Measurements from ENCODE around the gene GNAT1. TPM values are rescaled to one million over a fixed set of nuclear protein-coding genes. Genes with fewer than 3 reads are reported as not detected.

Gene GNAT1
- polyA plus RNA-seq, 1 donor from 2014 or later = not detected

GRCh38 chr3:50217681-50218080, 26.3 kb downstream of the GNAT1 start:
- Histone ChIP-seq H3K9ac (ENCODE audit: low read length) (no peak overlapping the region), H3K27ac (ENCODE audit: low read length) (no peak overlapping the region), H3K9me3 (ENCODE audit: low read length) (no peaks in the 10 kb centered on the region), H4K20me1 (ENCODE audit: insufficient read depth) (no peaks in the 10 kb centered on the region), H3K4me2 (ENCODE audit: low read length) (no peak overlapping the region), H3K4me3 (ENCODE audit: low read length) (no peak overlapping the region), H3K9me2 (ENCODE audit: insufficient read depth, low read length) (no peaks in the 10 kb centered on the region), H3K27me3 (ENCODE audit: insufficient read depth, low read depth, low read length) (no peaks in the 10 kb centered on the region), H2AFZ (ENCODE audit: low read depth, low read length) (no peak overlapping the region), H3K79me2 (replicated peaks; ENCODE audit: insufficient read depth, low read length) (no peaks in the 10 kb centered on the region), H3F3A (ENCODE audit: insufficient read depth, low read length, poor library complexity, severe bottlenecking) (no peaks in the 10 kb centered on the region), H3K36me3 (ENCODE audit: insufficient read depth, low read length) (no peaks in the 10 kb centered on the region)
- no peak for TF ChIP-seq CTCF (IDR thresholded peaks at IDR 0.05; ENCODE audit: poor library complexity, severe bottlenecking)
- no peak for TF ChIP-seq RAD21 (conservative IDR thresholded peaks at IDR 0.05)

- Histone ChIP-seq H3K4me3 (ENCODE audit: low read length) (no peak overlapping the region), H2AFZ (ENCODE audit: low read depth, low read length) (no peak overlapping the region), H3K27ac (ENCODE audit: low read length) (no peak overlapping the region), H3K4me2 (ENCODE audit: low read length) (no peak overlapping the region), H3K9me3 (ENCODE audit: low read length) (no peaks in the 10 kb centered on the region), H3K36me3 (ENCODE audit: insufficient read depth, low read length) (no peaks in the 10 kb centered on the region), H3K79me2 (replicated peaks; ENCODE audit: insufficient read depth, low read length) (no peaks in the 10 kb centered on the region), H3F3A (ENCODE audit: insufficient read depth, low read length, poor library complexity, severe bottlenecking) (no peaks in the 10 kb centered on the region), H3K9me2 (ENCODE audit: insufficient read depth, low read length) (no peaks in the 10 kb centered on the region), H3K27me3 (ENCODE audit: insufficient read depth, low read depth, low read length) (no peaks in the 10 kb centered on the region), H4K20me1 (ENCODE audit: insufficient read depth) (no peaks in the 10 kb centered on the region), H3K9ac (ENCODE audit: low read length) (no peak overlapping the region)
- TF ChIP-seq RAD21 (conservative IDR thresholded peaks at IDR 0.05) = no peak
- no peak for TF ChIP-seq POLR2AphosphoS5 (IDR thresholded peaks at IDR 0.05)
- TF ChIP-seq CTCF (IDR thresholded peaks at IDR 0.05; ENCODE audit: poor library complexity, severe bottlenecking) = no peak
- no peak for TF ChIP-seq TAF1 (IDR thresholded peaks at IDR 0.05; ENCODE audit: low read depth)
- no peak for TF ChIP-seq SMC3 (conservative IDR thresholded peaks at IDR 0.05; ENCODE audit: poor library complexity)
- no peak for TF ChIP-seq EZH2 (IDR thresholded peaks at IDR 0.05; ENCODE audit: borderline replicate concordance, insufficient read depth, low read length, poor library complexity, severe bottlenecking)
- TF ChIP-seq MXI1 (conservative IDR thresholded peaks at IDR 0.05; ENCODE audit: poor library complexity, severe bottlenecking) = no peak
- TF ChIP-seq EP300 (conservative IDR thresholded peaks at IDR 0.05; ENCODE audit: poor library complexity, severe bottlenecking) = no peak
- no peak for TF ChIP-seq REST (IDR thresholded peaks at IDR 0.05; ENCODE audit: borderline replicate concordance)
These were observed 27.0 kb downstream of the GNAT1 start for GRCh38 chr3:50218448-50218847.
